GM18909 (cell line): ENCODE results near the gene OR6C6.
"Not testable (repeated sequence)": the region's sequence is repeated elsewhere in the genome, so short reads cannot be mapped to it uniquely, and the experiment has no call there.

ENCODE experiments used
- ATAC-seq: cut with Tn5 transposase; IDR thresholded peaks from one replicate; pipeline ENCODE4 v1.9.1; 2021; ENCODE audit warnings: mild to moderate bottlenecking; ENCODE audit not compliant: unreplicated experiment, poor library complexity

Gene OR6C6

DNA sequence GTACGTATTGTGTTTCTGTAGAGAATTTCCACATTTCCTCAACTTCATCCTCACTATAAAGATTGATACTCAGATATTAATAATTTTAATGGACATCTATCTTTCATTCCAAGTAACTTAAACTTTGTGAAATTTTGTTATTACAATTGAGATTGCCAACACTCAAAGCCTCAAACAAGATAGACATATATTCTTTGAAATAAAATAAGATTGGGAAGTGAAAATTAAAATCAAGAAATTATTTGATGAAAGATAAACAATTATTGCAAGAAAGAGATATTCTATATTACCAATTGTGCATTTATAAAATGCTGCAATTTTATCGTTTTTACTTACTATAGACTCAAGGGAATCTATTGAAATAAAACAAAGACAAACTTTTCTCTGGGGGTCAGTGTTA lies at the start of gene OR6C6:
Gene OR6C6, minus strand, starts transcription at position 101 of the 400 bp plus-strand sequence. CDS start 1,337 bp downstream, outside the sequence.
- no peak for ATAC-seq

DNA sequence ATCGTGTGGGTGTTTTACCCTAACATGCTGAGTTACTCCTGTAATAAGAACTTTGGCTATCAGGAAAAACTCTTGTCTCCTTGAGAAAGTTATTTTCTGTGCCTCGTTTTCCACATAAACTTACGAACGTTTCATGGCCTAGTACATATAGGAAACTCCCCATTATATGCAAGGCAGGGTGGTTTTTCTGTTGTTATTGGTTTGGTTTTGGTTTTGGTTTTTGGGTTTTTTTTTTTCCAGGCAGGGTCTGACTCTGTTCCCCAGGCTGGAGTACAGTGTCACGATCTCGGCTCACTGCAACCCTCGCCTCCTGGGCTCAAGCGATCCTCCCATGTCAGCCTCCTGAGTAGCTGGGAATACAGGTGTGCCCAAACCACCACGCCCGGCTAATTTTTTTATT lies 39.6 kb upstream of the OR6C6 start:
- ATAC-seq: no peak

DNA sequence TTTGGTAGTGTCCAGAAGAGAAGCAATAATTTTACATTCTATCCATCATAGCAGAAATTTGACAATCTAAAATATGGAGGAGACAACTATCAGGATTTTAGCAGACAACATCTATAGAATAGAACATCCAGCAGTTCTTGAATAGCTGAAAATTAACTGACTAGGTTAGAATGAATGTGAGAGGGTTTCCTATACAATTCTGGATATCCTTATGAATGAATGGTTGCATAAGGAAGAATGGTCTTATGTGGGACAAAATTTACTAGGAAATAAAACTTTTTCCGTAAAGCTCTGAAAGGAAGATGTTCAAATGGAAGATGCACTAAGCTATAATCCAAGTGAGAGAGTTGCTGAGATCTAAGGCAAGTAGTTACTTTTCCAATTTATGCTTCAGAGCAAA lies 34.1 kb upstream of the OR6C6 start, which contains the start of gene OR6C3:
Gene OR6C3, plus strand, starts transcription at position 301 of the 400 bp plus-strand sequence. CDS start 955 bp downstream, outside the sequence.
- ATAC-seq: no peak

DNA sequence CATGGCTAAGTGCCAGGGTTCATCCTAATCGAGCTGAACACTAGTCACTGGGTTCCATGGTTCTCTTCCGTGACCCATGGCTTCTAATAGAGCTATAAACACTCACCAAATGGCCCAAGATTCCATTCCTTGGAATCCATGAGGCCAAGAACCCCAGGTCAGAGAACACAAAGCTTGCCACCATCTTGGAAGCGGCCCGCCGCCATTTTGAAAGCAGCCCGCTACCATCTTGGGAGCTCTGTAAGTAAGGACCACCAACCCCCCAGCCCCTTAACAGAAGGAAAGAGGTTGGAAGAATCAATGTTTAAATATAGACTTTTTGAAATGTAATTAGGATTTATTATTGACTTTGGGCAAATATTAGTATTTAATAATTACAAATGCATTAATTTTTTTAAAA lies 29.4 kb upstream of the OR6C6 start:
- ATAC-seq: not testable (repeated sequence)

DNA sequence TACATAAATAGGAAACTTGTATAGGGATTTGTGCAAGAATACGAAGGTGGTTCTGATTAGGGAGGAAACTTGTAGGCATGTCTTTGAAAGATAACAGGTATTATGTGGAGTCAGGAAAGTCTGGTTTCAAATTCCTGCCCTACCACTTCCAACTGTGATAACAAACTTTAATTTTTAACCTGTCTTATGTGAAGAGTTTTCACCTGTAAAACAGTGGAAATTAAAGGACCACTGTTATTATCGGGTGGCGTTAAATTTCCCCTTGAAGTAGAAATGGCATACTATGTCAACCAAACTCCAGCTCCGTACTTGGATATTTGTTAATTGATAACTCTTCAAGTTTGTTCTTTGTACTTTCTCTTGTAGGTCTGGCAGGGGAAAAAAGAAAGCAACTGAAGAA lies 23.8 kb upstream of the OR6C6 start:
- ATAC-seq: no peak

DNA sequence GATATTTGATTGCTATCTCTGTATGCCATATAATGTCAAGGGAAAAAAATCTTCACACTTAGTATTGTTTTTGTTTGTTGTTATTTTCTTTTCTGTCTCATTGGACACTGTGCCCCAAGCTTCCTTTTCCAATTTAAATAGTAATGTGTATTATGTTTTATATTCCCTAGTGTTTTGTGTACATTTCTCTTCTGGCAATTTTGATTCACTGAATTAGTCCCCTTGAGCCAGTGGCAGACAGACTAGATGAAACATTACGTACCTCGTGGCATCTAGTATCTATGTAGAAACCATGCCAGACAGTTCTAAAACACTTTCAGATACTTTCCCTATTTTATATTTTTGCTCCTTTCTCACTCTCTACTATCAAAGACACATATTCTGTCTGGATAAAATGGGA lies 17.7 kb upstream of the OR6C6 start, which contains the start of gene OR6C1:
Gene OR6C1, plus strand, starts transcription at position 301 of the 400 bp plus-strand sequence. CDS start 6,257 bp downstream, outside the sequence.
- no peak for ATAC-seq

DNA sequence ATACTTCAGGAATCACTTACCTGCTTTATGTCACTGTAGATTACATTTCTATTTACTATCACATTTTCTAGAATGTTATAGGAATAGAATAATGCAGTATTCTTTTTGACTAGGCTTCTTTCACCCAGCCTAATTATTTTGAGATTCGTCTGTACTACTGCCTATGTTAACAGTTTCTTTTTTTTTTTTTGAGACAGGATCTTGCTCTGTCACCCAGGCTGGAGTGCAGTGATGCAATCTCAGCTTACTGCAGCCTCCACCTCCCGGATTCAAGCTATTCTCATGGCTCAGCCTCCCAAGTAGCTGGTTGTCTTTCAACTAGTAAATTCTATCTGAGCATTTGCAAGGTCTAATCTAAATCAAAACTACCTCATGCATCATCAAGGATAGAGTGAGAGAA lies 6.4 kb downstream of the OR6C6 start:
- ATAC-seq: no peak

DNA sequence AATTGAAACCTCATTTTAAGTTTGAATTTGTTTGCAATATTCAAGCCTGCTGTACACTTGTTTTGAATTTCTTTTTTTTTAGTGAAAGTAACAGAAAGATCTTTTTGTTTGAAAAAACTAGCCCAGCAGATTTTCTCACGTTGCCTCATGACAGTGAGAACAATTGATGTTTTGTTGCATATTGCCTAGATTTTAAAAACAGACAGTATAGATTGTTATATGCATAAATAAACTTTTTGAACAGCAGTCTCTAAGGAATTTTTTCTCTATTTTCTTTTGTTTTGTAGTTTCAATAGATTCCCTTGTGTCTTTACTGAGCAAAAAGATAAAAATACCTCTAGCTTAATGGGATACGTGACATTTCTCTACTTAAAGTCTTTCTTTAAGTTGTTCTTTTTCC lies 15.4 kb downstream of the OR6C6 start:
- ATAC-seq: no peak

DNA sequence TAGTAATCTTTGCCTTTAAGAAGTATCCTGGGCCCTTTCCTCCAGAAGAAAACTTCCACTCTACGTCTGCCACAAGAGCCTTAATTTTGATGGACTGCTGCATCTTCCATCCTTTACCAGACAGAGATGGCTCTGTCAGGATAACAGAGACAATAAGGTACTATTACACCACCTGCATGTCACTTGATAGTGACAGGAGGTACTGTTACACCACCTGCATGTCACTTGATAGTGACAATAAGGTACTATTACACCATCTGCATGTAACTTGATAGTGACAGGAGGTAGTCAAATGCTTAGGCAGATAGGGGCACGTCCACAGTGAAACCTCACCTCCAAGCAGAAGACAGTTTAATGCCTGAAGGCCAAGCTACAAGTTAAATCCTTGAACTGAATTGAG lies 38.1 kb downstream of the OR6C6 start:
- no peak for ATAC-seq

DNA sequence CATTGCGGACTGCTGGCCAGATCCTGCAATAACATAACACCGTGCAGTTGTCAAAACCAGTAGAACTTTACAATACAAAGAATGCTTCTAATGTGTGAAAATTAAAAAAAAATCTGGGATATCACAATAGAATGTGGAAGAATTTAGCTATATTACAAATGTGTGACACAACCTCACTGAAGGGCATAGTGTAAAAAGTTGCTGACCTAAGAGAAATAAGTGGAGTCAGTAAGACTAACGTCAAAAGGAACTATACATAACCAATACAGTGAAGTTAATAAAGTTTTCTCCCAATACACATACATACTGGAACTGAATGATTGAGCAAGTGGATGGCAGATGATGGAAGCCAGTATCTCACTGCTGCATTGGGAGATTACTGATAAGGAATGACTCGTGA lies 39.5 kb downstream of the OR6C6 start:
- no peak for ATAC-seq

DNA sequence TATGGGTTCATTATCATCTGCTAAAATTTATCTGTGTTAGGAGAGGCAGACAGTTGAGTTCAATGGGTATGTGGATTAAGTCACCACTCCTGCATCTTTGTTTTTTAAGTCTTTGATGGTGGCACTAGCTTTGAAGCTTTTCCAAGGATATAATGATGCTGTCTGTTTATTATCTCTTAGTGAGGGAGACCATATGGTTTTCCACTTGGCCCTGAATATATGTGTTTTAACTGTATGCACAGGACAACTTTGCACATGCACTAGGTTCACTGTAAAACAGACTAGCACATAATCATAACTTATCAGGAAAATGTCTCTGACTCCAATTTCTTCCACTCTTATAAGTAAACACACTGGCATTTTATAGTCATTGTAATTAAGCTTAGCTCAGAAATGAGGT lies 43.1 kb downstream of the OR6C6 start:
- ATAC-seq: no peak

DNA sequence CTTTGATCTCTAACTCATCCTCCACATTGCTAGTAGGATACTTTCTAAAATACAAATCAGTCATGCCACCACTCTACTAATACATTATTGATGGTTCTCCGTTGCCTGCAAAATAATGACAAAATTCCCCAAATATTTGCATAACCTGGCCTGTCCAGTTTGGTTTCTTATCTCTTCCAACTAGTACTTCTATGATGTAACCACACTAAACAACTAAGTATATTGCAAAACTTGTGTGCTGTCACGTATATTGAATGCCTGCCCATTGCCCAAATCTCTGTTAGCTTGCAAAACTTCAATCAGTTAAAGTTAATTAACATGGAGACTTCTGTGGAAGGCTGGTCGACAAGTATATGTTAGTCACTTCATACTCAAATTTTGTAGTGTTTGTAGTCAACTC lies 45.4 kb downstream of the OR6C6 start:
- ATAC-seq: no peak

DNA sequence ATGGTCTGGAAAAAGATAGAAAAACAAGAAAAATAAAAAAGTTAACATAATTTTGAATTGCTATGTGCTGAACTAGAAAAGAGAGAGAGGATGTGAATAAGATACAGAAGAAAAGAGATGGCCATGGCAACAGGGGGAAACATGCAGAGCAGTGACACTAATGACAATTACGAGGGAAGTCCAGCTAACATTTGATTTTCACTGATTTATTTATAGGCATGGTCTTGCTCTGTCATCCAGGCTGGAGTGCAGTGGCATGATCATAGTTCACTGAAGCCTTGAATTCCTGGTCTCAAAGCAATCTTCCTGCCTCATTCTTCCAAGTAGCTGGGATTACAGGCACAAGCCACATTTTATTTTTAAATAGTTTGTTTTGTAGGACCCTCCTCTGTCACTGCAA lies 50.2 kb downstream of the OR6C6 start:
- ATAC-seq: no peak

DNA sequence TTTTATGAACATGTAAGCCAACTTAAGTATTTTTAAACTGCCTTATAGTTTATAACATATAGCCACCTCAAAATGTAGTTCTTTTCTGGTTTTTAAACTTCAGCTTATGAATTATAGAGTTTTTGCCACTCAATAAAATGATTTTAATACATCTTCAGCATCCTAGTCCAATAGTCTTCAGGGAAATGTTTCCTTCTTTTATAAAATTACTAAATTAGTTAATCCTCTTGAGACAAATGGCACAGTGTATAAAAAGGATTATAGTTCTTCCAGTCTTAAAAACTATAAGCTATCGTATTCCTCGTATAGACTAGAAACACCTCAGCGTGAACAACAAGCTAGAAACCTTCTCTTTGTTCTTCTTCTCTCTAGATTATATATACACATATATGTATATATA lies 52.1 kb downstream of the OR6C6 start, which contains the start of gene OR6C74:
Gene OR6C74, plus strand, starts transcription at position 301 of the 400 bp plus-strand sequence. CDS start 2,679 bp downstream, outside the sequence.
- ATAC-seq: no peak
